Measurements from ENCODE around the gene PRDM15.

DNA sequence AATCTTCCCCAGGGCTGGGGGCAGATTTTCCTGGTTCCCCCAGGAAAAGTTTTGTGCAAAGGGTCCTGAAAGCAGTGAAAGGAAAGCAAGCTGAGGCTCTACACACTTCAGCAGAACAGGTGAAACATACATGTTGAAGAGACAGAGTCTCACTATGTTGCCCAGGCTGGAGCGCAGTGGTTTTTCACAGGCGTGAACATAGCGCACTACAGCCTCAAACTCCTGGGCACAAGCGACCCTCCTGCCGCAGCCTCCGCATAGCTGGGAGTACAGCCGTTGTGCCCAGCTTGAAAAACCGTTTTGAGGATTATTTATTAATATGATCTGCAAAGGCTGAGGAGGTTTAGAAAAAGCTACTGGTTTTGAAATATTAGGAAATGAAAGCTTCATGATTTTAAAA, 11.8 kb downstream of the PRDM15 start:
- TF ChIP-seq POLR2AphosphoS5 (IDR thresholded peaks at IDR 0.05) (no peak), EP300 (IDR thresholded peaks at IDR 0.05) (no peak)

All from suprapubic skin (tissue), 4 donors.